ENCODE measurements around the gene JAK2.
A peak's percentile ranks its signal among the peaks of the same experiment; 100 is the strongest.
"Not testable (repeated sequence)": the region's sequence is repeated elsewhere in the genome, so short reads cannot be mapped to it uniquely, and the experiment has no call there.

JAK2 gene

DNA sequence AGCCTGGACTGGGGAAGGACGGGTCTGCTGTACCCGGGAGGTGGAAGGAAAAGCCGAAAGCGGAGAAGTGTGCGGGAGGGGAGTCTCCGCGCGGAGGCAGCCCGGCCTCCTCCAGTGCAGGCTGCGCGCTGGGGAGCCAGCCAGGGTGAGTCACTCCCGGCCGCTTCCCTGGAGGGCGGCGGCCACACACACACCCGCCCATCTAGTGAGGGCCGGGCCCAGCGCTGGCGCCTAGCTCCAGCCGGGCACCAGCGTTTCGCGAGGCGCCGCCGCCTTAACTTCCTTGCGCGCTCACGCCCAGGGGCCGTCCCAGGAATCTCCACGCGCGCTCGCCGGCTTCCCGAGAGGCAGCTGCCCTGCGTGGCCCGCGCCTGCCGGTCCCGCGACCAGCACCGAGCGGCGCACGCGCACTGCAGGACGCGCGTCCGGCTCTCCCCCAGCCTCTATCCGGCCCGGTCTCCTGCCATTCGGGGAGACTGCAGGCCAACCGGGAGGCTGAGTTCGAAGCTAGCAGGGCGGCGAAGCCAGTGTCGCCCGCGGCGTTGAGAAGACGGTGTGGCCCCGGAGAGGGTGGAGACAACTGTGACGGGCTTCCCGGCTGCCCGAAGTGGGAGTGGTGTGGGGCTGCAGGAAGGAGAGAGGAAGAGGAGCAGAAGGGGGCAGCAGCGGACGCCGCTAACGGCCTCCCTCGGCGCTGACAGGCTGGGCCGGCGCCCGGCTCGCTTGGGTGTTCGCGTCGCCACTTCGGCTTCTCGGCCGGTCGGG is at the start of gene JAK2:
TSS of gene JAK2 (plus strand) at position 652 of the 765 bp plus-strand sequence. CDS start 36,716 bp downstream, outside the sequence.
- H3K9me3 ChIP-seq (ENCODE audit: control insufficient read depth, low read length): no peaks in the 10 kb centered on the region
- H3K36me3 ChIP-seq (ENCODE audit: control insufficient read depth, insufficient read depth, low read length): no peaks in the 10 kb centered on the region
- peak within 1 kb of the TSS; percentile 93 for H3K9ac ChIP-seq (ENCODE audit: low read length)
- peak within 1 kb of the TSS; percentile 69 for H3K4me3 ChIP-seq (ENCODE audit: low read length)
- no peaks in the 10 kb centered on the region for H3K27me3 ChIP-seq (ENCODE audit: control insufficient read depth, insufficient read depth, low read length)
- peaks cover 33% of the 10 kb centered on the region for H3K4me1 ChIP-seq (ENCODE audit: control insufficient read depth, insufficient read depth, low read length)

DNA sequence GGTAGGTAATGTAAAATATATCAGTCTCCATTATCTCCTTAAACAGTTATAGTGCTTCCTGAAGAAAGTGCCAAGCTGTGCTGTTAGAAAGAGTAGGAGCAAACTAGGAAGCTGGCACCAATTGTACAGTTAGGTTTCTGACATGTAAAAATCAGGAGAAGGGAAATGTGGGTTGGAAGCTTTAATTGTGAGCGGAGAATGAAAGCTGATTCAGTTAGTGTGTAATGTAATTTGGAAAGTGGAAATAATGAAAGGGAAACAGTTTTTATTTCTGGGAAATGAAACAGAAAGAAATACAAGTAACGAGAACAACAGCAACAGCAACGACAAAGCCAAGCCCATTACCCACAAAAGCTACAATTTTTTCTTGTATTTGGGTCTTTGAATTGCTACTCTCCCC is 48.8 kb upstream of the JAK2 start:
- Histone ChIP-seq H3K4me1 (ENCODE audit: control insufficient read depth, insufficient read depth, low read length) (peaks cover 18% of the 10 kb centered on the region), H3K9ac (ENCODE audit: low read length) (no peak overlapping the region), H3K36me3 (ENCODE audit: control insufficient read depth, insufficient read depth, low read length) (no peaks in the 10 kb centered on the region), H3K27me3 (ENCODE audit: control insufficient read depth, insufficient read depth, low read length) (no peaks in the 10 kb centered on the region), H3K9me3 (ENCODE audit: control insufficient read depth, low read length) (no peaks in the 10 kb centered on the region), H3K4me3 (ENCODE audit: low read length) (no peak overlapping the region)

- Histone ChIP-seq H3K4me3 (ENCODE audit: low read length) (no peak overlapping the region), H3K27me3 (ENCODE audit: control insufficient read depth, insufficient read depth, low read length) (no peaks in the 10 kb centered on the region), H3K4me1 (ENCODE audit: control insufficient read depth, insufficient read depth, low read length) (peaks cover 18% of the 10 kb centered on the region), H3K36me3 (ENCODE audit: control insufficient read depth, insufficient read depth, low read length) (no peaks in the 10 kb centered on the region), H3K9me3 (ENCODE audit: control insufficient read depth, low read length) (no peaks in the 10 kb centered on the region), H3K9ac (ENCODE audit: low read length) (no peak overlapping the region)
Measured at GRCh38 chr9:4936823-4937222, 48.2 kb upstream of the JAK2 start.

- Histone ChIP-seq H3K4me1 (ENCODE audit: control insufficient read depth, insufficient read depth, low read length) (peaks cover 18% of the 10 kb centered on the region), H3K9ac (ENCODE audit: low read length) (no peak overlapping the region), H3K27me3 (ENCODE audit: control insufficient read depth, insufficient read depth, low read length) (no peaks in the 10 kb centered on the region), H3K36me3 (ENCODE audit: control insufficient read depth, insufficient read depth, low read length) (no peaks in the 10 kb centered on the region), H3K9me3 (ENCODE audit: control insufficient read depth, low read length) (no peaks in the 10 kb centered on the region), H3K4me3 (ENCODE audit: low read length) (no peak overlapping the region)
Measured at GRCh38 chr9:4937446-4937845, 47.6 kb upstream of the JAK2 start.

- H3K9ac ChIP-seq (ENCODE audit: low read length): no peak overlapping the region
- H3K4me3 ChIP-seq (ENCODE audit: low read length): no peak overlapping the region
- H3K4me1 ChIP-seq (ENCODE audit: control insufficient read depth, insufficient read depth, low read length): peaks cover 11% of the 10 kb centered on the region
- no peaks in the 10 kb centered on the region for H3K36me3 ChIP-seq (ENCODE audit: control insufficient read depth, insufficient read depth, low read length)
- H3K27me3 ChIP-seq (ENCODE audit: control insufficient read depth, insufficient read depth, low read length): no peaks in the 10 kb centered on the region
- no peaks in the 10 kb centered on the region for H3K9me3 ChIP-seq (ENCODE audit: control insufficient read depth, low read length)
Measured at GRCh38 chr9:4938496-4938895, 46.6 kb upstream of the JAK2 start.

DNA sequence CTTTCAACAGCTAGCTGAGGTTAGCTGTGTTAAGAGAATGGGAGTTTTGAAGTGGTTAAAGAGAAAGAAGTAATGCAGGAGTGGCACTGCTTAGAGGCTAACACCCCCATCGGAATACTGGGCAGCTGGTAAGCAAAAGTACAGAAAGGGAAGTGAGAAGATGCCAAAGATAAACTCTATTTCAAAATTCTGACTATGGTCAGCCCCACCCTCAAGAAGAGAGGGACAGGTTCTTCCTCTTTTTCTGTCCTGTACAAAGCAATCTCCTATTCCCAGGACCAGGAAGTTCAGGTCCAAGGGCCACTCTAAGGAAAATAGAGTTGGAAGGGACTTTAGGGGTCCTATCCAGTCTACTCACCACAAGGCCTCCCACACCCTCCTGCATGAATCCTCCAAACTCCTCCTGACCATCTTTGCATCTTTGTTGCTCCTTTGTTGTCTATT is 45.9 kb upstream of the JAK2 start:
- H3K4me3 ChIP-seq (ENCODE audit: low read length): no peak overlapping the region

GRCh38 chr9:4942042-4942691 is 42.9 kb upstream of the JAK2 start:
- not testable (repeated sequence) for H3K9ac ChIP-seq (ENCODE audit: low read length); H3K4me3 ChIP-seq (ENCODE audit: low read length); H3K4me1 ChIP-seq (ENCODE audit: control insufficient read depth, insufficient read depth, low read length); H3K36me3 ChIP-seq (ENCODE audit: control insufficient read depth, insufficient read depth, low read length); H3K27me3 ChIP-seq (ENCODE audit: control insufficient read depth, insufficient read depth, low read length); H3K9me3 ChIP-seq (ENCODE audit: control insufficient read depth, low read length)

More for the DNA sequence above, 45.9 kb upstream of the JAK2 start:
- Histone ChIP-seq H3K9me3 (ENCODE audit: control insufficient read depth, low read length) (no peaks in the 10 kb centered on the region), H3K36me3 (ENCODE audit: control insufficient read depth, insufficient read depth, low read length) (no peaks in the 10 kb centered on the region), H3K9ac (ENCODE audit: low read length) (no peak overlapping the region), H3K27me3 (ENCODE audit: control insufficient read depth, insufficient read depth, low read length) (no peaks in the 10 kb centered on the region), H3K4me1 (ENCODE audit: control insufficient read depth, insufficient read depth, low read length) (peaks cover 11% of the 10 kb centered on the region)

- no peaks in the 10 kb centered on the region for H3K36me3 ChIP-seq (ENCODE audit: control insufficient read depth, insufficient read depth, low read length)
- no peak overlapping the region for H3K9ac ChIP-seq (ENCODE audit: low read length)
- no peaks in the 10 kb centered on the region for H3K4me1 ChIP-seq (ENCODE audit: control insufficient read depth, insufficient read depth, low read length)
- no peak overlapping the region for H3K4me3 ChIP-seq (ENCODE audit: low read length)
- no peaks in the 10 kb centered on the region for H3K9me3 ChIP-seq (ENCODE audit: control insufficient read depth, low read length)
- H3K27me3 ChIP-seq (ENCODE audit: control insufficient read depth, insufficient read depth, low read length): no peaks in the 10 kb centered on the region
Measured at GRCh38 chr9:4943346-4943745, 41.7 kb upstream of the JAK2 start.

- H3K36me3 ChIP-seq (ENCODE audit: control insufficient read depth, insufficient read depth, low read length); H3K9me3 ChIP-seq (ENCODE audit: control insufficient read depth, low read length); H3K4me3 ChIP-seq (ENCODE audit: low read length); H3K4me1 ChIP-seq (ENCODE audit: control insufficient read depth, insufficient read depth, low read length); H3K27me3 ChIP-seq (ENCODE audit: control insufficient read depth, insufficient read depth, low read length); H3K9ac ChIP-seq (ENCODE audit: low read length): not testable (repeated sequence)
Measured at GRCh38 chr9:4944431-4945211, 40.5 kb upstream of the JAK2 start.

- no peaks in the 10 kb centered on the region for H3K9me3 ChIP-seq (ENCODE audit: control insufficient read depth, low read length)
- H3K36me3 ChIP-seq (ENCODE audit: control insufficient read depth, insufficient read depth, low read length): no peaks in the 10 kb centered on the region
- no peak overlapping the region for H3K9ac ChIP-seq (ENCODE audit: low read length)
- no peak overlapping the region for H3K4me3 ChIP-seq (ENCODE audit: low read length)
- H3K27me3 ChIP-seq (ENCODE audit: control insufficient read depth, insufficient read depth, low read length): no peaks in the 10 kb centered on the region
- no peaks in the 10 kb centered on the region for H3K4me1 ChIP-seq (ENCODE audit: control insufficient read depth, insufficient read depth, low read length)
Measured at GRCh38 chr9:4946937-4947336, 38.1 kb upstream of the JAK2 start.

- Histone ChIP-seq H3K27me3 (ENCODE audit: control insufficient read depth, insufficient read depth, low read length) (no peaks in the 10 kb centered on the region), H3K4me3 (ENCODE audit: low read length) (no peak overlapping the region), H3K36me3 (ENCODE audit: control insufficient read depth, insufficient read depth, low read length) (no peaks in the 10 kb centered on the region), H3K4me1 (ENCODE audit: control insufficient read depth, insufficient read depth, low read length) (no peaks in the 10 kb centered on the region), H3K9ac (ENCODE audit: low read length) (no peak overlapping the region), H3K9me3 (ENCODE audit: control insufficient read depth, low read length) (no peaks in the 10 kb centered on the region)
Measured at GRCh38 chr9:4955836-4956235, 29.2 kb upstream of the JAK2 start.

GRCh38 chr9:4959031-4959430 is 26.0 kb upstream of the JAK2 start:
- no peaks in the 10 kb centered on the region for H3K27me3 ChIP-seq (ENCODE audit: control insufficient read depth, insufficient read depth, low read length)
- no peak overlapping the region for H3K9ac ChIP-seq (ENCODE audit: low read length)
- H3K4me3 ChIP-seq (ENCODE audit: low read length): no peak overlapping the region
- no peaks in the 10 kb centered on the region for H3K4me1 ChIP-seq (ENCODE audit: control insufficient read depth, insufficient read depth, low read length)
- H3K9me3 ChIP-seq (ENCODE audit: control insufficient read depth, low read length): no peaks in the 10 kb centered on the region
- no peaks in the 10 kb centered on the region for H3K36me3 ChIP-seq (ENCODE audit: control insufficient read depth, insufficient read depth, low read length)

All from mucosa of stomach (tissue), 1 donor.